ENCODE results near the gene PLA1A. TPM values are rescaled to one million over a fixed set of nuclear protein-coding genes. Genes with fewer than 3 reads are reported as not detected.

PLA1A gene
- total and polyA plus RNA-seq, 2 of the 4 experiments (the other 2 are of a cell fraction) = not detected

- no peak overlapping the region for H2BK15ac ChIP-seq (ENCODE audit: low read depth, low read length)
- H2BK20ac ChIP-seq (ENCODE audit: low read depth, low read length) = no peak overlapping the region
- no CpG with 5 or more reads among the region's 4 CpGs for WGBS, 2 experiments (ENCODE audit: extremely low coverage in 2 of 2, insufficient read length in 1 of 2)
- H3K4me3 ChIP-seq (ENCODE audit: insufficient read depth, low read depth, low read length) = no peak overlapping the region
- no peak overlapping the region for H3K27ac ChIP-seq (ENCODE audit: insufficient read depth, low read length)
- in situ Hi-C loops (cut with MboI; ENCODE audit: low sequenced_read_pairs) (no loop called here), intact Hi-C loops (cut with micrococcal nuclease) (no loop called here), dilution Hi-C loops (cut with HindIII; ENCODE audit: low sequenced_read_pairs, unreplicated experiment) (no loop called here)
- H3K9me3 ChIP-seq (ENCODE audit: control insufficient read depth, insufficient read depth, low read length) = no peaks in the 10 kb centered on the region
- no peak for TF ChIP-seq USF2 (IDR thresholded peaks at IDR 0.05; ENCODE audit: low read depth, low read length)
- TF ChIP-seq NFE2L2 (IDR thresholded peaks at IDR 0.05; ENCODE audit: low read depth, low read length) = no peak
- no peak overlapping the region for H2BK120ac ChIP-seq (ENCODE audit: low read depth, low read length)
- H3K9me1 ChIP-seq (ENCODE audit: insufficient read depth, low read length) = no peaks in the 10 kb centered on the region
- no peak overlapping the region for H2AFZ ChIP-seq (replicated peaks; ENCODE audit: low read length, poor library complexity)
- no peak overlapping the region for H4K8ac ChIP-seq (ENCODE audit: low read depth in 2 of 2, low read length in 2 of 2)
- no TSS peak for BruUV-seq (replicated peaks)
- no peak overlapping the region for H3K9ac ChIP-seq (ENCODE audit: low read depth, low read length)
- H4K5ac ChIP-seq (ENCODE audit: low read depth, low read length) = no peak overlapping the region
- peaks cover 2% of the 10 kb centered on the region; the same call in 1 of the 2 replicates for H3K4me1 ChIP-seq (ENCODE audit: control insufficient read depth, insufficient read depth, low read length)
- no peaks in the 10 kb centered on the region for H3K79me1 ChIP-seq (ENCODE audit: low read depth in 1 of 2, low read length in 2 of 2)
- no peak overlapping the region for H2AK9ac ChIP-seq (replicated peaks; ENCODE audit: low read depth, low read length, poor library complexity)
- H4K91ac ChIP-seq (ENCODE audit: insufficient read depth, low read depth, low read length) = no peak overlapping the region
- no peaks in the 10 kb centered on the region for H3K27me3 ChIP-seq (ENCODE audit: control insufficient read depth, insufficient read depth, low read length)
- no peak overlapping the region for H3K23ac ChIP-seq (ENCODE audit: low read depth, low read length)
- no peak overlapping the region for H2BK5ac ChIP-seq (ENCODE audit: low read depth, low read length, poor library complexity, severe bottlenecking)
- H3K14ac ChIP-seq (replicated peaks; ENCODE audit: low read depth, low read length) = no peak overlapping the region
- no peak overlapping the region for H3K18ac ChIP-seq (ENCODE audit: low read depth, low read length)
- no peaks in the 10 kb centered on the region for H4K20me1 ChIP-seq (ENCODE audit: insufficient read depth, low read length)
- H3K4me2 ChIP-seq (ENCODE audit: low read depth, low read length) = no peak overlapping the region
- no peaks in the 10 kb centered on the region for H3K36me3 ChIP-seq (ENCODE audit: control insufficient read depth, insufficient read depth, low read length)
- CTCF ChIA-PET = interaction anchor here (0.5 kb wide), 1 partner anchor 490 kb away, joined by 4 read pairs; no protein-coding TSS in a partner anchor
- ATAC-seq (ENCODE audit: low read depth) (no peak), DNase-seq (peak; percentile 43)
- no peak overlapping the region for H2AK5ac ChIP-seq (ENCODE audit: low read depth, low read length)
- H3K56ac ChIP-seq (ENCODE audit: extremely low read depth, insufficient read depth, low read length) = no peak overlapping the region
- POLR2A ChIA-PET (ENCODE audit: unreplicated experiment) = no interaction called here
- no peak overlapping the region for H3K4ac ChIP-seq (ENCODE audit: low read depth, low read length)
Observed at GRCh38 chr3:119664850-119665379, 67.2 kb downstream of the PLA1A start.

All from IMR-90 (cell line).